SH-SY5Y (cell line): Measurements from ENCODE around the gene GPC3.

ENCODE experiments used
- GATA2 ChIP-seq: IDR thresholded peaks from 2 replicates; pipeline ENCODE4 v1.6.1; 2011; ENCODE audit warnings: mild to moderate bottlenecking, low read depth, low read length
- GATA3 ChIP-seq: IDR thresholded peaks from 2 replicates; pipeline ENCODE4 v1.6.1; 2011; ENCODE audit warnings: low read depth, mild to moderate bottlenecking, low read length, moderate library complexity

- TF ChIP-seq GATA3 (no peak), GATA2 (no peak)
Measured at GRCh38 chrX:133922390-133922771, 63.0 kb downstream of the GPC3 start.
